ENCODE data around the gene FLVCR2.

The FLVCR2 gene

GRCh38 chr14:75607044-75607443, 28.6 kb downstream of the FLVCR2 start:
- Histone ChIP-seq H3K9me2 (replicated peaks; ENCODE audit: insufficient read depth, low read length) (no peaks in the 10 kb centered on the region), H3K9ac (ENCODE audit: low read length) (no peak overlapping the region), H3K9me3 (ENCODE audit: insufficient read depth, low read length) (no peaks in the 10 kb centered on the region), H2AFZ (ENCODE audit: low read depth, low read length, severe bottlenecking) (no peak overlapping the region), H3K27me3 (ENCODE audit: low read length) (no peaks in the 10 kb centered on the region), H3K4me3 (ENCODE audit: insufficient read depth, low read length, poor library complexity, severe bottlenecking) (no peak overlapping the region), H3K36me3 (ENCODE audit: low read length) (no peaks in the 10 kb centered on the region), H3K79me2 (ENCODE audit: insufficient read depth, low read length) (no peaks in the 10 kb centered on the region), H4K20me1 (ENCODE audit: low read depth, low read length) (no peaks in the 10 kb centered on the region), H3K27ac (ENCODE audit: low read depth, low read length) (no peak overlapping the region), H3F3A (ENCODE audit: insufficient read depth) (no peaks in the 10 kb centered on the region), H3K4me2 (ENCODE audit: low read depth, low read length, poor library complexity, severe bottlenecking) (no peak overlapping the region)
- no peak for TF ChIP-seq EZH2phosphoT487 (conservative IDR thresholded peaks at IDR 0.05; ENCODE audit: low read length)
- no peak for TF ChIP-seq CTCF (IDR thresholded peaks at IDR 0.05; ENCODE audit: insufficient read depth, low read length, poor library complexity, severe bottlenecking)

- Histone ChIP-seq H2AFZ (ENCODE audit: low read depth, low read length, severe bottlenecking) (no peak overlapping the region), H3K79me2 (ENCODE audit: insufficient read depth, low read length) (no peaks in the 10 kb centered on the region), H4K20me1 (ENCODE audit: low read depth, low read length) (no peaks in the 10 kb centered on the region), H3K27me3 (ENCODE audit: low read length) (no peaks in the 10 kb centered on the region), H3K4me2 (ENCODE audit: low read depth, low read length, poor library complexity, severe bottlenecking) (no peak overlapping the region), H3K4me3 (ENCODE audit: insufficient read depth, low read length, poor library complexity, severe bottlenecking) (no peak overlapping the region), H3K9ac (ENCODE audit: low read length) (no peak overlapping the region), H3F3A (ENCODE audit: insufficient read depth) (no peaks in the 10 kb centered on the region), H3K36me3 (ENCODE audit: low read length) (no peaks in the 10 kb centered on the region), H3K9me3 (ENCODE audit: insufficient read depth, low read length) (no peaks in the 10 kb centered on the region), H3K27ac (ENCODE audit: low read depth, low read length) (no peak overlapping the region), H3K9me2 (replicated peaks; ENCODE audit: insufficient read depth, low read length) (no peaks in the 10 kb centered on the region)
- no peak for TF ChIP-seq CTCF (IDR thresholded peaks at IDR 0.05; ENCODE audit: insufficient read depth, low read length, poor library complexity, severe bottlenecking)
- TF ChIP-seq EZH2phosphoT487 (conservative IDR thresholded peaks at IDR 0.05; ENCODE audit: low read length) = no peak
These were observed 29.6 kb downstream of the FLVCR2 start for GRCh38 chr14:75607842-75608640.

- H3F3A ChIP-seq (ENCODE audit: insufficient read depth) = no peaks in the 10 kb centered on the region
- TF ChIP-seq EZH2phosphoT487 (conservative IDR thresholded peaks at IDR 0.05; ENCODE audit: low read length) (no peak), CTCF (IDR thresholded peaks at IDR 0.05; ENCODE audit: insufficient read depth, low read length, poor library complexity, severe bottlenecking) (no peak)
- no peak overlapping the region for H3K4me3 ChIP-seq (ENCODE audit: insufficient read depth, low read length, poor library complexity, severe bottlenecking)
- H3K9me3 ChIP-seq (ENCODE audit: insufficient read depth, low read length) = no peaks in the 10 kb centered on the region
- no peaks in the 10 kb centered on the region for H3K9me2 ChIP-seq (replicated peaks; ENCODE audit: insufficient read depth, low read length)
- no peaks in the 10 kb centered on the region for H3K79me2 ChIP-seq (ENCODE audit: insufficient read depth, low read length)
- H2AFZ ChIP-seq (ENCODE audit: low read depth, low read length, severe bottlenecking) = no peak overlapping the region
- no peaks in the 10 kb centered on the region for H3K36me3 ChIP-seq (ENCODE audit: low read length)
- H3K9ac ChIP-seq (ENCODE audit: low read length) = no peak overlapping the region
- no peaks in the 10 kb centered on the region for H3K27me3 ChIP-seq (ENCODE audit: low read length)
- H3K27ac ChIP-seq (ENCODE audit: low read depth, low read length) = no peak overlapping the region
- H4K20me1 ChIP-seq (ENCODE audit: low read depth, low read length) = no peaks in the 10 kb centered on the region
- no peak overlapping the region for H3K4me2 ChIP-seq (ENCODE audit: low read depth, low read length, poor library complexity, severe bottlenecking)
These were observed 30.7 kb downstream of the FLVCR2 start for GRCh38 chr14:75609116-75609515.
